ENCODE measurements around the gene GNG7.
A peak's percentile ranks its signal among the peaks of the same experiment; 100 is the strongest.
"Not testable (repeated sequence)": the region's sequence is repeated elsewhere in the genome, so short reads cannot be mapped to it uniquely, and the experiment has no call there.

GNG7 gene

GRCh38 chr19:2546128-2547032 lies 156.1 kb downstream of the GNG7 start:
- ChIA-PET POLR2A (ENCODE audit: low non-redundant PET) (no interaction called here), CTCF (interaction anchor here (0.7 kb wide), 1 partner anchor 91 kb away, joined by 4 read pairs; no protein-coding TSS in a partner anchor)
- peak overlapping the region; percentile 99 for H3K27ac ChIP-seq

GRCh38 chr19:2545416-2546127 lies 156.9 kb downstream of the GNG7 start:
- peak overlapping the region; percentile 99 for H3K27ac ChIP-seq
- POLR2A ChIA-PET (ENCODE audit: low non-redundant PET); DNase-seq (ENCODE audit: low spot score); CTCF ChIA-PET: not testable (repeated sequence)

More at GRCh38 chr19:2546128-2547032, 156.1 kb downstream of the GNG7 start:
- no peak for DNase-seq (ENCODE audit: low spot score)
- no peak for TF ChIP-seq CTCF (conservative IDR thresholded peaks at IDR 0.05; ENCODE audit: low read depth)

DNA sequence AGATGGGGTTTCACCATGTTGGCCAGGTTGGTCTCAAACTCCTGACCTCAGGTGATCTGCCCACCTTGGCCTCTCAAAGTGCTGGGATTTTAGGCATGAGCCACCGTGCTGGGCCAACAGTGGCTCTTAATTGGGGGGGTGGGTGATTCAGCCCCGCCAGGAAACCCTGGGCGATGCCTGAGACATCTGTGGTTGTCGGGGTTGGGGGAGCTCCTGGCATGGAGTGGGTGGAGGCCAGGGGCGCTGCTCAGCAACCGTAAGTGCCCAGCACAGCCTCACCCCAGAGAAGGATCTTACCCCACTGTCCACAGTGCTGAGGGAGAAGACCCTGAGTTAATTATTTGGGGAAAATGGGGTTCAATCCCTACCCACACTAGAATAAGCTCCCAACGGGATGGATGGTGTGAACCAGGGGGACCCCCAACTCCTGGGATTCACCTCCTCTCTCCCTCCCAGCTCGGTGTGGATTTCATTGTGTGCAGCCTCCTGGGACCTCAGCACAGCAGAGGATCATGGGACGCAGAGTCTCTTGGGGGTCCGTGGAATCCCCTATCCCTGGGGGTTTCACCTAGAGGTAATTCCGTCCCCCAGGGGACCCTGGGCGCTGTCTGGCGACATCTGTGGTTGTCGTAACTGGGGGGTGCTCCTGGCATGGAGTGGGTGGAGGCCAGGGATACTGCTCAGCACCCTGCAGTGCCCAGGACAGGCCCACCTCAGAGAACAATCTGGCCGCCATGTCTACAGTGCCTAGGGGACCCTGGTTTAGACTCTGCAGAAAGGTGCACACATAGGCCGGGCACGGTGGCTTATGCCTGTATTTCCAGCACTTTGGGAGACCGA lies 157.7 kb downstream of the GNG7 start:
- peak overlapping the region; percentile 99 for H3K27ac ChIP-seq
- ChIA-PET CTCF (interaction anchor here (1.9 kb wide), 1 partner anchor 66 kb away, joined by 7 read pairs; no protein-coding TSS in a partner anchor), POLR2A (ENCODE audit: low non-redundant PET) (no interaction called here)
- no peak for DNase-seq (ENCODE audit: low spot score)
- TF ChIP-seq CTCF (conservative IDR thresholded peaks at IDR 0.05; ENCODE audit: low read depth), result no peak

DNA sequence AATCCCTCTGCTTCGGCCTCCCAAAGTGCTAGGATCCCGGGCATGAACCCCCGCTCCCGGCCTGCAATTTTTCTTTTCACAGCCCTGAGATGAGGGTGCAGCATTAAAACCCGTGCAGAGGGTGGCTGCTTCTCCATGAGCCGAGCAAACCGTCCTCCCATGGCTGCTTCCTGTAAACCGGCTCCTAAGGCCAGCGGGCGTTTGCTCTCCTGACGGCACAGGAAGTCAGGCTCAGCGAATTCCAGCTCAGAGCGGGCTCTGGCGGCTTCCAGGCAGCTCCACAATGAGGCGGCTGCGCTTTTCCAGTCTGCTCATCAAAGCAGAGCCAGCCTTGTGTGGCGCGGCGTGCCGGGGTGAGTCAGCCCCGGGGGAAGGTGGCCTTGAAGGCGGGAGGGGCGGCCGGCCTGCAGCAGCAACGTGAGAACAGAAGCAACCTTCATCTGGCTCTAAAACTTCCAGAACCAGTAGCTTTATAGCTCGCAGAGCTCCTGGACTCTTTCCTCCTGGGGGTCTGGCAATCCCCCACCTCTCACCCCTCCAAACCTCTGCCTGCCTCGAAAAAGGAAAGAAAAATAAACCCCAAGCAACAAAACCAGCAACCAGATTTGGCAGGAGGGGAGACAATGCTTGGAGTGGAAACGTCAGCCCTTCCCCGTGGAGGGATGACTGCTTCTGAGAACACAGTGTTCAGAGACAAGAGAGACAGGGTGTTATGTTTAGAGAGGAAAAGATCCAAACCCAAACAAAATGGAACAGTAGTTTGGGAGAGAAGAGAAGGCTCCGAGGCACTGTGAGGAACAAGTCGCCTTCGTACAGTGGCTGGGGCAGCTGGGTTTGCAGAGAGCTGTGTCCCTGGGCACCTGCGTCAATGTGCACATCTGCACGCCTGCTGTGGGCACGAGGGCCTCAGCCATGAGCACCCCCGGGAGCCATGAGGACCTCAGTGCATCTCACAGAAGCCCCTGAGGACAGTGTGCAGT lies 158.7 kb downstream of the GNG7 start:
- CTCF ChIA-PET, result interaction anchor here (0.7 to 1.9 kb wide), 3 partner anchors 27 to 67 kb away, joined by 3 to 7 read pairs (median 7); no protein-coding TSS in a partner anchor
- peak overlapping the region; percentile 99 for H3K27ac ChIP-seq
- DNase-seq (ENCODE audit: low spot score), result peak; percentile 89
- peak; percentile 53 for TF ChIP-seq CTCF (conservative IDR thresholded peaks at IDR 0.05; ENCODE audit: low read depth)
- POLR2A ChIA-PET (ENCODE audit: low non-redundant PET), result interaction anchor here (1.2 kb wide), 1 partner anchor 67 kb away, joined by 10 read pairs; the partner anchor contains the start of gene GADD45B

DNA sequence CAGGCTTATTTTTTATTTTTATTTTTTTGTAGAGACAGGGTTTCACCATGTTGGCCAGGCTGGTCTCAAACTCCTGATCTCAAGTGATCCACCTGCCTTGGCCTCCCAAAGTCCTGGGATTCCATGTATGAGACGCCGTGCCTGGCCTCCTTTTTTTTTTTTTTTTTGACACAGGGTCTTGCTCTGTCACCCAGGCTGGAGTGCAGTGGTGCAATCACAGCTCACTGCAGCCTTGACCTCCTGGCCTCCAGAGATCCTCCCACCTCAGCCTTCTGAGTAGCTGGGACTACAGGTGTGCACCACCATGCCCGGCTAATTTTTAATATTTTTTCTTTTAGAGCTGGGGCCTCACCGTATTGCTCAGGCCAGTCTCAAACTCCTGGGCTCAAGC lies 159.4 kb downstream of the GNG7 start:
- DNase-seq (ENCODE audit: low spot score), result not testable (repeated sequence)
- POLR2A ChIA-PET (ENCODE audit: low non-redundant PET), result interaction anchor here (0.7 to 1.2 kb wide), 2 partner anchors 67 to 70 kb away, joined by 5 to 10 read pairs; partner anchors contain the start of gene GADD45B
- CTCF ChIA-PET, result interaction anchor here (1.2 to 1.9 kb wide), 2 partner anchors 37 to 68 kb away, joined by 7 read pairs; no protein-coding TSS in a partner anchor
- peak overlapping the region; percentile 99 for H3K27ac ChIP-seq

DNA sequence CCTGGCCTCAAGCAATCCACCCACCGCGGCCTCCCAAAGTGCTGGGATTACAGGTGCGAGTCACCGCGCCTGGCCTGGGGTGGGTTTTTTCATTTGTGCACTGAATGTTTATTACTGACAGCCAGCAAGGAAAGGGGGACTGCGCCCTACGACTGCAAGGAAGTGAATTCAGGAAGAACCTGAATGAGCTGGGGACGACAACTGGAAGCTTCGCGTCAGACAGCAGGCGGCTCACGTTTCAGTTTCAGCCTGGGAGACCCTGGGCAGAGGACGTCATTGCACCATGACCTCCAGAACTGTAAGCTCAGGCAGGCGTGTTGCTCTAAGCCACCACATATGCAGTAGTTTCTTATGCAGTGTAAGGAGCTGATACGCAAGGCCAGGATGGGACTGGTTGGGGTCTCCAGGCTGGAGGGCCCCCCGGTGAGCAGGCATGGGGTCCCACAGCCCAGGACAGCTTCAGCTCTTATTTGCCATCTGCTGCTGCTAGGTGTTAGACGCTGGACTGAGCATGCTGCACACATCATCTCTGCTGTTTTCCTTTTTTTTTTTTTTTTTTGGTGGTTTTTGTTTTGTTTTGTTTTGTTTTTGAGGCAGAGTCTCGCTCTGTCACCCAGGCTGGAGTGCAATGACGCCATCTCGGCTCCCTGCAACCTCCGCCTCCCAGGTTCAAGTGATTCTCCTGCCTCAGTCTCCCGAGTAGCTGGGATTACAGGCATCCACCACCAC lies 160.0 kb downstream of the GNG7 start:
- peak overlapping the region; percentile 99 for H3K27ac ChIP-seq
- DNase-seq (ENCODE audit: low spot score), result no peak
- ChIA-PET CTCF (interaction anchor here (1.9 kb wide), 1 partner anchor 69 kb away, joined by 7 read pairs; no protein-coding TSS in a partner anchor), POLR2A (ENCODE audit: low non-redundant PET) (interaction anchor here (0.6 to 0.7 kb wide), 3 partner anchors 65 to 70 kb away, joined by 3 to 7 read pairs (median 5); no protein-coding TSS in a partner anchor)
- TF ChIP-seq CTCF (conservative IDR thresholded peaks at IDR 0.05; ENCODE audit: low read depth), result no peak

Measured in RWPE1 (cell line).